Smooth muscle cell (in vitro differentiated cells): Measurements from ENCODE around the gene FUZ. TPM values are rescaled to one million over a fixed set of nuclear protein-coding genes. Genes with fewer than 3 reads are reported as not detected.

ENCODE experiments used
- DNase-seq: peaks from one replicate; lab custom pipeline; 2025; ENCODE audit not compliant: unreplicated experiment; lab: John Stamatoyannopoulos, UW
- H2AFZ ChIP-seq: fragments of 200-600 bp; sonication (generic); 2 replicates; pipeline ENCODE4 v1.6.0; 2016; ENCODE audit warnings: antibody characterized with exemption, low read depth, mild to moderate bottlenecking
- H3F3A ChIP-seq: fragments of 200-600 bp; sonication (generic); 2 replicates; pipeline ENCODE4 v1.6.0; 2017; ENCODE audit warnings: antibody characterized with exemption, low read depth
- H3K27ac ChIP-seq: fragments of 200-600 bp; sonication (generic); 2 replicates; pipeline ENCODE4 v1.5.1; 2016; ENCODE audit warnings: low read depth, mild to moderate bottlenecking
- H3K27me3 ChIP-seq: fragments of 200-600 bp; sonication (generic); 2 replicates; pipeline ENCODE4 v1.6.1; 2016; ENCODE audit warnings: low read depth, mild to moderate bottlenecking
- H3K36me3 ChIP-seq: fragments of 200-600 bp; sonication (generic); 2 replicates; pipeline ENCODE4 v1.5.1; 2016; ENCODE audit warnings: low read depth
- H3K4me1 ChIP-seq: fragments of 200-600 bp; sonication (generic); 2 replicates; pipeline ENCODE4 v1.5.1; 2016; ENCODE audit warnings: low read depth
- H3K4me2 ChIP-seq: fragments of 200-600 bp; sonication (generic); 2 replicates; pipeline ENCODE4 v1.6.0; 2016; ENCODE audit warnings: mild to moderate bottlenecking
- H3K4me3 ChIP-seq: fragments of 200-600 bp; sonication (generic); 2 replicates; pipeline ENCODE4 v1.5.1; 2016; ENCODE audit warnings: mild to moderate bottlenecking
- H3K79me2 ChIP-seq: fragments of 200-600 bp; sonication (generic); 2 replicates; pipeline ENCODE4 v1.6.0; 2016; ENCODE audit warnings: low read depth, mild to moderate bottlenecking
- H3K9ac ChIP-seq: fragments of 200-600 bp; sonication (generic); 2 replicates; pipeline ENCODE4 v1.6.0; 2016; ENCODE audit warnings: low read depth
- H3K9me3 ChIP-seq: fragments of 200-600 bp; sonication (generic); replicated peaks from 2 replicates; pipeline ENCODE4 v1.5.1; 2016; ENCODE audit warnings: low read depth
- H4K20me1 ChIP-seq: fragments of 200-600 bp; sonication (generic); 2 replicates; pipeline ENCODE4 v1.6.0; 2016; ENCODE audit warnings: low read depth
- CTCF ChIP-seq: fragments of 200-600 bp; sonication (generic); IDR thresholded peaks from 2 replicates; pipeline ENCODE4 v1.5.1; 2017; ENCODE audit warnings: borderline replicate concordance, mild to moderate bottlenecking, antibody characterized with exemption; ENCODE audit not compliant: insufficient read depth, poor library complexity, severe bottlenecking
- WGBS: methylation state at CpG from one replicate; pipeline ENCODE4 v1.1.7; 2016; ENCODE audit warnings: low lambda C conversion rate; 5-methylcytosine and 5-hydroxymethylcytosine counted together
- polyA plus RNA-seq: library from polyadenylated mRNA; unstranded; fragments of >200 nt; fragmentation: Nextera tagmentation; extraction: Ambion mirVana; gene quantifications from 2 replicates; pipeline ENCODE4 v1.2.1, GENCODE V29; 2016
- total RNA-seq: library from RNA; depleted of rRNA; stranded (reverse); fragments of >200 nt; gene quantifications from 2 replicates; pipeline ENCODE4 v1.2.3, GENCODE V29; 2014

The FUZ gene
- total and polyA plus RNA-seq, 2 experiments from 2014 or later, result 16.2 to 18.3 TPM

DNA sequence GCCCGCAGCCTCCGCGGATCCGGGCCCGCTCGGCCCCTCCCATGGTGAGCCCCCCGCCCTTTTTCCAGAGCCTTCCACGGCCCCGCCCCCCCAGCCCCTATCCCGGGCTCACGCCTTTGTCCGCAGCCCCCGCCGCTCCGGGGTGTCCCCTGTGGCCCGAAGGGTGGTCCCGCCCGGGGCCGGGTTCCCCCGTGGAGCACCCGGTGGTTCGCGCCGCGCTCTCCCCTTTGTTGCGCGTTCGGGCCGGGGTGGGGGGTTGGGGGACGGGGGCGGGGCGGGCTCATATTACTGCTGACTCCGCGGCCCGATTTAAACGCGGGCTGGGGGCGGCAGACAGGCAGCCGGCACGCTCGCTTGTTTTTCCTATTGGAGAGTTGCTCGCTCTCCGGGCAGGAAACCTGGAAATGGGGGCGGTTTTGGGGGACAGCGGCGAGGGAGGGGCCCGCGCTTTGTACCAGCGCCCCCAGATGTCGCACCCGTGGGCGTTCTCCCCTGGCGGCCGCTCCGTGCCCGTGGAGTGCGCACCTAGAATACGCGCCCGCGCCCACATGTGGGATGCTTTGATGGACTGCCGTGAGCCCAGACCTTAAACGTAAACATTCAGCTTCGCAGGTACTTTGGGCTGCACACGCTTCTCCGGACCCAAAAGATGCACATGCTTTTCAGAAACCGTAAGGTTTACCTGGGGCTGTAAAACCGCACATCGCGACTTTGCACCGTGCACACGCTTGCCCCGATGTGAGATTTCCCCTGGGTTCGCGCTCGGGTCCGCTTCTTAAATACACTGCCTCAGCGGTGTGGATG, 38.6 kb upstream of the FUZ start:
- H2AFZ ChIP-seq, result no peak overlapping the region
- H4K20me1 ChIP-seq, result peaks cover 55% of the 10 kb centered on the region
- H3F3A ChIP-seq, result peaks cover 21% of the 10 kb centered on the region
- H3K27ac ChIP-seq, result peak overlapping the region; percentile 98
- peak overlapping the region; percentile 86 for H3K4me3 ChIP-seq
- peaks cover 54% of the 10 kb centered on the region for H3K79me2 ChIP-seq
- H3K9me3 ChIP-seq, result no peaks in the 10 kb centered on the region
- H3K9ac ChIP-seq, result peak overlapping the region; percentile 82
- H3K27me3 ChIP-seq, result no peaks in the 10 kb centered on the region
- 5% methylated on average over 42 of the region's 78 CpGs for WGBS
- H3K4me1 ChIP-seq, result peaks cover 13% of the 10 kb centered on the region
- TF ChIP-seq CTCF, result no peak
- H3K36me3 ChIP-seq, result no peaks in the 10 kb centered on the region
- H3K4me2 ChIP-seq, result peak overlapping the region; percentile 90
- DNase-seq, result no peak

DNA sequence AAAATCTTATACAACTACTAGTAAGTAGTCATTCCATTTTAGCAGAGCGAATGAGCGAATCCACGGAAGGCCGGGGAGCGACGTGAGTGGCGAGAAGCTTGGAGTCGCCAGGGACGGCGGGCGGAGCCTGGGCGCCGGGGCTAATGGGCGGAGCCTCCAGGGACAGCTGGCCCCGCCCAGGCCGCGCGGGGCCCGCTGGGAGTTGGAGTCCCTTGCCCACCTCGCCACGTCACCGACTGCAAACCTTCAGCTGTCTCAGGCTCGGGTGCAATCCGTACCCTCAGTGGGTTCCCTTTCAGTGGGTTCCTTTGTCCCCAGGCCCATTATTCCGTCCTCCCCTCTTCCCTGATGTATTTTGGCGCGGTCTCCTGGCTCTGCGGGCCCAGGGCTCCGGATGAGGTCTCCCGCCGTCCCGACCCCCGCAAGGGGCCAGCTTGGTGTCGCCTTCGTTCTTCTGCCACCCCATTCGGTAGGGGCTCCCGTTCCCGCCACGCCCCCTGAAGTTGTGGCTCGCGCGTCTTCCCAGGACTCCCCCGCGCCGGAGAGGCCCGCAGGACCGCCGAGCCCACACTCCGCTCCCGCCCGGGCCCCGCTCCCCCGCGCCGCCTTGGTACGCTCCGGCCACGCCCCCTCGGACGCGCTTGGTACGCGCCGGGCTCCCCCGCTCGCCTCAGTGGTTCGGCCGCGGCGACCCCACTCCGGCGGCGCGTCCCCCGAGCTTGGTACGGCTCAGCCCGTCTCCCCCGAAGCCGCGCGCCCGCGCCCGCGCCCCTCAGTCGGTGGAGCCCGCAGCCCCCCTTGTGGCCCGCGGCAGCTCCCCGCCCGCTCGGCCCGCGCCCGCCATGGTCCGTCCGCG, 37.6 kb upstream of the FUZ start, which contains the start of gene PTOV1:
Gene PTOV1, plus strand, starts transcription at position 673 of the 856 bp plus-strand sequence.
- Histone ChIP-seq H3K27me3 (no peaks in the 10 kb centered on the region), H2AFZ (peak within 1 kb of the TSS; percentile 68), H4K20me1 (peaks cover 46% of the 10 kb centered on the region), H3K27ac (peak within 1 kb of the TSS; percentile 98), H3K4me2 (peak within 1 kb of the TSS; percentile 90), H3K9me3 (no peaks in the 10 kb centered on the region), H3F3A (peaks cover 19% of the 10 kb centered on the region), H3K79me2 (peaks cover 54% of the 10 kb centered on the region), H3K9ac (peak within 1 kb of the TSS; percentile 98), H3K36me3 (no peaks in the 10 kb centered on the region), H3K4me3 (peak within 1 kb of the TSS; percentile 86), H3K4me1 (peaks cover 13% of the 10 kb centered on the region)
- 2% methylated on average over 42 of the region's 98 CpGs for WGBS
- peak; percentile 88 for DNase-seq
- TF ChIP-seq CTCF, result no peak

DNA sequence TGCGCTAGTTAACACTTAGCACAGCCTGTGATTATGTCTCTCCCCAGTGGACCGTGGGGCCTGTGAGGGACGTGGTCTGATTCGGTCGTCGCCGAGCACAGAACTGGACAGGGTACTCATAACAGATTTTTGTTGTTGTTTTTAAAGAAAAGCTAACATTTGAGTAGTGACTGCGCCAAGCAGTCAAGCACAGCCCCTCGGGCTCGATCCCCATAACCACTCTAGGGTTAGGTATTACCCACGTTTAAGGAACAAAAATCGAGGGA, 37.1 kb upstream of the FUZ start:
- no peak for TF ChIP-seq CTCF
- Histone ChIP-seq H3K27ac (peak overlapping the region; percentile 98), H4K20me1 (peaks cover 40% of the 10 kb centered on the region), H3K9ac (no peak overlapping the region), H3K4me1 (peaks cover 13% of the 10 kb centered on the region), H3K4me3 (peak overlapping the region; percentile 86), H2AFZ (no peak overlapping the region), H3K9me3 (no peaks in the 10 kb centered on the region), H3K27me3 (no peaks in the 10 kb centered on the region), H3K36me3 (no peaks in the 10 kb centered on the region), H3K79me2 (peaks cover 51% of the 10 kb centered on the region), H3F3A (peaks cover 13% of the 10 kb centered on the region), H3K4me2 (peak overlapping the region; percentile 90)
- DNase-seq, result no peak
- 63% methylated on average over 12 of the region's 12 CpGs for WGBS
